ENCODE data around the gene ZBTB1. TPM values are rescaled to one million over a fixed set of nuclear protein-coding genes. Genes with fewer than 3 reads are reported as not detected.
A peak's percentile ranks its signal among the peaks of the same experiment; 100 is the strongest.
"Not testable (repeated sequence)": the region's sequence is repeated elsewhere in the genome, so short reads cannot be mapped to it uniquely, and the experiment has no call there.

Gene ZBTB1
- total RNA-seq, 4 donors from 2014 or later, result 32.6 to 75.1 (median 49.1) TPM

DNA sequence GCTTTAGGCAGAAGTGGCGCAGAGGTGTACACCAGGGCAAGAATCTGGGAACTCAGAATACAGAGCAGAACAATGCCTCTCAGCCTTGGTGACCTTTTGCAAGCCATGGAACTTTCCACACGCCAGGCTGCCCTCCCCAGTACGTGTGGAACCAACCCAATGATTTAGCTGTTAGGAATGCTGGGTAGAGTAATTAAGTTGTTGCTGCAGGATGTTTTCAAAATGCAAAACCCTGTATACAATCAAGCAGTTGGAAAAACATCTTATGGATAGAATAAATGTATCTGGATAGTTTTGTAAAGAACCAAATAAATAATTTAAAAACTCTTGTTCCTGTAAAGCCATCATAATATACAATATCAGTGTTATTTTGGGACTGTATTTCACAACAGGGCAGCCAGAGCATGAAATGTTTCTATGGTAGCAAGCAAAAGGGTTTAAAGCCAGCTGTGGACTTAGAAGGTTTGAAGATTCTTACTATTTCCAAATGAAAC is 64.6 kb downstream of the ZBTB1 start:
- no peaks in the 10 kb centered on the region for H3K9me3 ChIP-seq
- no peak for TF ChIP-seq POLR2A (IDR thresholded peaks at IDR 0.05)
- TF ChIP-seq CTCF (IDR thresholded peaks at IDR 0.05), result no peak
- no peak overlapping the region for H3K4me3 ChIP-seq
- H3K27me3 ChIP-seq, result no peaks in the 10 kb centered on the region
- DNase-seq, result no peak
- H3K4me1 ChIP-seq, result no peaks in the 10 kb centered on the region
- peak overlapping the region in 2 of 4 donors; percentile 10 to 66 for H3K27ac ChIP-seq
- no peaks in the 10 kb centered on the region for H3K36me3 ChIP-seq

DNA sequence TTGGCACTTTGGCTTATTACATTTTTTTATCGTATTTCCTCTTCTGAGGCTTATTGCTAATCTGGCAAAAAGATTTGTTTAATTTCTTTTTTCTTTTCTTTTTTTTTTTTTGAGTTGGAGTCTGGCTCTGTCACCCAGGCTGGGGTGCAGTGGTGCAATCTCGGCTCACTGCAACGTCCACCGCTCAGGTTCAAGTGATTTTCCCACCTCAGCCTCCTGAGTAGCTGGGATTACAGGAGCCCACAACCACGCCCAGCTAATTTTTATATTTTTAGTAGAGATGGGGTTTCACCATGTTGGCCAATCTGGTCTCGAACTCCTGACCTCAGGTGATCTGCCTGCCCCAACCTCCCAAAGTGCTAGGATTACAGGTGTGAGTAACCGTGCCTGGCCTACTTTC is 65.1 kb downstream of the ZBTB1 start:
- not testable (repeated sequence) for H3K4me3 ChIP-seq, H3K27me3 ChIP-seq, H3K9me3 ChIP-seq, H3K36me3 ChIP-seq, H3K4me1 ChIP-seq, DNase-seq
- peak overlapping the region in 3 of 4 donors; percentile 4 to 66 (median 17) for H3K27ac ChIP-seq

- no peak for DNase-seq
Measured at GRCh38 chr14:64572386-64573104, 68.0 kb downstream of the ZBTB1 start.

GRCh38 chr14:64573109-64573508 is 68.5 kb downstream of the ZBTB1 start:
- no peaks in the 10 kb centered on the region for H3K36me3 ChIP-seq
- no peak overlapping the region for H3K4me3 ChIP-seq
- no peaks in the 10 kb centered on the region for H3K27me3 ChIP-seq
- no peaks in the 10 kb centered on the region for H3K9me3 ChIP-seq
- DNase-seq, result no peak
- TF ChIP-seq POLR2A (IDR thresholded peaks at IDR 0.05) (no peak), CTCF (IDR thresholded peaks at IDR 0.05) (no peak)
- H3K27ac ChIP-seq, result peak overlapping the region in 2 of 4 donors; percentile 1 to 53
- no peaks in the 10 kb centered on the region for H3K4me1 ChIP-seq

More at GRCh38 chr14:64572386-64573104, 68.0 kb downstream of the ZBTB1 start:
- Histone ChIP-seq H3K27me3 (no peaks in the 10 kb centered on the region), H3K36me3 (no peaks in the 10 kb centered on the region), H3K4me1 (no peaks in the 10 kb centered on the region), H3K4me3 (no peak overlapping the region), H3K27ac (peak overlapping the region in 2 of 4 donors; percentile 1 to 53), H3K9me3 (no peaks in the 10 kb centered on the region)
- TF ChIP-seq CTCF (IDR thresholded peaks at IDR 0.05), result no peak

Small RNAs within 50 kb of the gene (small RNA-seq; reads per million reads assigned to genes)
- gene AL049869.4, result 0 reads per million in 2 donors

Other genes starting within 250 kb of the ZBTB1 start
- gene ESR2, start 210.4 kb upstream of the ZBTB1 start, total RNA-seq, result 1 to 10 TPM in 2 of 4 donors, under 1 TPM in 1, not detected in 1; 0.66 to 6.6 (median 1.1) TPM
- 10 to 100 TPM; 18.4 to 47.0 (median 25.4) TPM for gene MTHFD1, start 116.4 kb upstream of the ZBTB1 start, total RNA-seq
- gene AKAP5, start 39.3 kb upstream of the ZBTB1 start, total RNA-seq, result 1 to 10 TPM in 3 of 4 donors, under 1 TPM in 1; 0.57 to 2.8 (median 2.4) TPM
- gene ZBTB25, start 932 bp upstream of the ZBTB1 start, total RNA-seq, result 10 to 100 TPM in 3 of 4 donors, 1 to 10 TPM in 1; 4.2 to 12.1 (median 11.4) TPM
- gene HSPA2, start 36.0 kb downstream of the ZBTB1 start, total RNA-seq, result 1 to 10 TPM; 4.2 to 9.9 (median 6.8) TPM
- 1 to 10 TPM in 3 of 4 donors, not detected in 1; 1.9 to 7.4 (median 2.1) TPM for gene PPP1R36, start 45.2 kb downstream of the ZBTB1 start, total RNA-seq
- 10 to 100 TPM; 18.2 to 45.5 (median 31.5) TPM for gene PLEKHG3, start 199.7 kb downstream of the ZBTB1 start, total RNA-seq

Measured in Peyer's patch (tissue), 4 donors.